GM12875 (cell line): ENCODE results near the gene LAMA2.

Experiments
- H3K4me3 ChIP-seq: one replicate; pipeline ENCODE4 v1.5.1; 2011; ENCODE audit warnings: low read depth, low read length, control low read depth
- CTCF ChIP-seq: IDR thresholded peaks from 2 replicates; pipeline ENCODE4 v1.5.1; 2011; ENCODE audit warnings: low read depth, mild to moderate bottlenecking, control low read depth, inconsistent platforms, low read length, moderate library complexity, borderline replicate concordance; ENCODE audit not compliant: insufficient read depth

The LAMA2 gene

DNA sequence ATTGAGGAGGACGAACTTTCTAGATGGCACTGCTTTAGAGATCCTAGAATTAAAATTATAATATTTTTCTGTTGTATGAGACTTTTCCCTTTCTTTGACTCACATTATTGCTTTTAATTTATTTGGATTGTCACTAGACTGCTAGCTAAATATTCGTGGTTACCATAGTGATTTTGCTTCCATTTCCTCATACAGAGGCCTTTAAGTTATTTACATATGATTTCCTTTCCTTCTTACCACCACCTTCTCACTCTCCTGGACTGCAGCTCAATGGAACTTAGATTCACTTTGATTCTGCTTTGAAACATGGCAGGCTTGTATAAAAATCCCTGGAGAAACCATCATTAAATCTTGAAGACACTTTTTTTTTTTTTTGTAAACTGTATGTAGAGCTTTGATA is 222.9 kb downstream of the LAMA2 start:
- no peak for TF ChIP-seq CTCF

GRCh38 chr6:129108337-129108736 is 225.4 kb downstream of the LAMA2 start:
- no peak for TF ChIP-seq CTCF
- H3K4me3 ChIP-seq = no peak overlapping the region

More for the DNA sequence above, 222.9 kb downstream of the LAMA2 start:
- H3K4me3 ChIP-seq = no peak overlapping the region

DNA sequence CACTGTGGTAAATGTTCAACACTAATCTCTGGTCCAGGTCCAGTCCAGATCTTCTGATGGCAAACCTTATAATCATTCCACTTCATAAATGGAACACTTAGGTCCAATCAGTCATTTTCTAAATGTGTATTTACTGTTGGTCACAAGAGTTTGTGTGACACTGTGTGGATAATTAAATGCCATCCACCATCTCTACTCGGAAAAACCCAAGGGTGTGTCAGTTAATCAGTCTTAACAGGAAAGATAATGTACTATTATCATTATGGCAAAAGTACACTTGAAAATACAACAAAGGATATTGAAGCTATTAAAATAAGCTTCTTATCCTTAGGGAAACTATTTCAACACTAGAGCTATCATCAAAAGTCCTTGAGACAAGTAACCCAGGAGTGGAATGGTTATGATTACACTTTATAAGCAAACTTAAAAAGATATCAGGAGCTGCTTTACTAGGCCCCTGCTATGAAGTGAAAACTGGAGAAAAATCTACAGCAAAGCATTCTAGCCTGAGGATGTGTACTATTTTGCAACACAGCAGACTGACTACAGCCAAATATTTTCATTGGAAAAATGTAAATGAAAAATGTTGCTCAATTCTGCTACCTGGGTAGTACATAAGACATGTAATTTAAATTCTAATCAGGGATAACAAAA is 227.9 kb downstream of the LAMA2 start:
- no peak overlapping the region for H3K4me3 ChIP-seq
- no peak for TF ChIP-seq CTCF

DNA sequence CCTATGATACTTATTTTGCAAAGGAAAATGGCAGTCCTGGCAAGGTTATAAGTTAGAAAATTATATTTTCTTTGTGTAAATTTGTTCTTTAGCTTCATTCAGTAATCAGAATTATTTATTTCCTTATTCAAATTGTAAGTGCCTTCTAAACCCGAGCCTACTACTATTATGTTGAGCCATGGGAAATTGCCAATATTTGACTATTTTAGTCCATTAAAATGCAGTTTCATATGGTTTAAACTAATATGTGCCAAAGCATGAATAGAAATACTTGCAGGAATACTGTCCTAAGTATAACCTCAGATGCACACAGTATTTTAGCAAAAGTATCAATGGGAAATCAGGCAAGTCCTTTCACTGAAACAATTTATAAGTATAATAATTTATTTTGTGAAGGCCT is 228.4 kb downstream of the LAMA2 start:
- no peak for TF ChIP-seq CTCF
- no peak overlapping the region for H3K4me3 ChIP-seq

DNA sequence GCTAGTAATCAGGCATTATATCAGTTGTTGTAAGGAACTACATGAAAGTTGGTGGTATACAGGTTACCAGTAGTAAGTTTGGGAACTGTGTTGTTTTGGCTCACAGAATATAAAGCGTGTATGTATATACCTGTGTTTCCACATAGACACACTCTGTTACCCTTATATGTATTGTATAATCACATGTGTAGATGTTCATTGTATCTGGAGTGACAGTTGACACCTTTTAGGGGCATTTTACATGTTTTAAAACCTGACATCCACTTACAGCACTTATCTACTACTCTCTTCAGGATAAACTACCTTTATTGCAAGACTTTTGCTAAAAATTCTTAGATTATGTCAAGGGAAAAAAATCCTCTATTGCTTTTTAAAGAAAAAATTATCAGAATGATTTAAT is 228.9 kb downstream of the LAMA2 start:
- no peak overlapping the region for H3K4me3 ChIP-seq
- no peak for TF ChIP-seq CTCF

GRCh38 chr6:129112591-129112990 is 229.7 kb downstream of the LAMA2 start:
- no peak overlapping the region for H3K4me3 ChIP-seq
- no peak for TF ChIP-seq CTCF

- no peak overlapping the region for H3K4me3 ChIP-seq
- no peak for TF ChIP-seq CTCF
Observed at GRCh38 chr6:129113637-129114036, 230.7 kb downstream of the LAMA2 start.
